Esophagus squamous epithelium (tissue), 5 donors: ENCODE data around the gene FZR1. TPM values are rescaled to one million over a fixed set of nuclear protein-coding genes. Genes with fewer than 3 reads are reported as not detected.
"Not testable (repeated sequence)": the region's sequence is repeated elsewhere in the genome, so short reads cannot be mapped to it uniquely, and the experiment has no call there.

Experiments used
- DNase-seq: peaks from one replicate; lab custom pipeline; 2025; lab: John Stamatoyannopoulos, UW
- H3K27ac ChIP-seq, 4 donors: fragments of 200-600 bp; sonication (generic); one replicate each; pipeline ENCODE4 v1.5.1; 2016 to 2019; ENCODE audit warnings: mild to moderate bottlenecking in 1 of 4
- H3K27me3 ChIP-seq, 4 donors: fragments of 200-600 bp; sonication (generic); 1 replicate in 3 of 4; 2 replicates in 1 of 4; pipeline versions ENCODE4 v1.5.1 to v1.6.0; 2017 to 2021; ENCODE audit warnings: antibody characterized with exemption in 1 of 4
- H3K36me3 ChIP-seq, 3 donors: fragments of 200-600 bp; sonication (generic); one replicate each; pipeline ENCODE4 v1.5.1; 2016 to 2019
- H3K4me1 ChIP-seq, 3 donors: fragments of 200-600 bp; sonication (generic); one replicate each; pipeline ENCODE4 v1.5.1; 2017 to 2019
- H3K4me3 ChIP-seq, 4 donors: fragments of 200-600 bp; sonication (generic); 1 replicate in 3 of 4; 2 replicates in 1 of 4; pipeline ENCODE4 v1.5.1; 2016 to 2019; ENCODE audit warnings: mild to moderate bottlenecking in 2 of 4, moderate library complexity in 1 of 4
- H3K9me3 ChIP-seq, 3 donors: fragments of 200-600 bp; sonication (generic); one replicate each; pipeline ENCODE4 v1.5.1; 2016 to 2019
- CTCF ChIP-seq, 6 experiments: fragments of 450-650 bp in 4 of 6; fragments of 200-600 bp in 2 of 6; sonication (generic) in 2 of 6; IDR thresholded peaks; one replicate each; pipeline ENCODE4 v1.5.1; 2016 to 2019; ENCODE audit warnings: antibody characterized with exemption in 6 of 6, mild to moderate bottlenecking in 4 of 6, moderate library complexity in 4 of 6
- POLR2A ChIP-seq, 4 donors: fragments of 450-650 bp; IDR thresholded peaks; one replicate each; pipeline ENCODE4 v1.6.1; 2017; ENCODE audit warnings: antibody characterized with exemption in 4 of 4, mild to moderate bottlenecking in 4 of 4, moderate library complexity in 3 of 4
- WGBS, 2 donors: methylation state at CpG; one replicate each; pipeline ENCODE4 v1.1.5; 2018; 5-methylcytosine and 5-hydroxymethylcytosine counted together
- intact Hi-C: fragments of 100-400 bp; cut with DNase I; formaldehyde crosslinking; loops from one replicate; pipeline ENCODE4 v1.15.0; 2022
- total RNA-seq, 4 donors: library from RNA; depleted of rRNA; stranded (reverse); fragments of >200 nt; gene quantifications; one replicate each; pipeline ENCODE4 v1.1.0, GENCODE V29; 2016
- donor health status: DM: yes; HTN: yes; CAD: no.

The FZR1 gene
- total RNA-seq, 4 donors from 2014 or later: 26.5 to 46.8 (median 27.2) TPM

- intact Hi-C loops: no loop called here
- H3K4me3 ChIP-seq: no peak overlapping the region
- H3K27me3 ChIP-seq: no peaks in the 10 kb centered on the region
- H3K36me3 ChIP-seq: peaks cover 60 to 84% (median 61%) of the 10 kb centered on the region in 3 donors
- TF ChIP-seq POLR2A (IDR thresholded peaks at IDR 0.05) (no peak), CTCF (IDR thresholded peaks at IDR 0.05) (no peak)
- H3K27ac ChIP-seq: no peak overlapping the region
- H3K4me1 ChIP-seq: no peaks in the 10 kb centered on the region
- WGBS, 2 donors: 90 to 100% methylated on average over 2 to 6 of the region's 14 CpGs
- no peaks in the 10 kb centered on the region for H3K9me3 ChIP-seq
- DNase-seq: no peak
Observed at GRCh38 chr19:3528080-3528479, 22.0 kb downstream of the FZR1 start.

- Histone ChIP-seq H3K27ac (no peak overlapping the region), H3K27me3 (no peaks in the 10 kb centered on the region), H3K9me3 (no peaks in the 10 kb centered on the region), H3K4me1 (no peaks in the 10 kb centered on the region), H3K36me3 (peaks cover 57 to 84% (median 61%) of the 10 kb centered on the region in 3 donors), H3K4me3 (no peak overlapping the region)
- 94 to 97% methylated on average over 20 of the region's 20 CpGs for WGBS, 2 donors
- TF ChIP-seq CTCF (IDR thresholded peaks at IDR 0.05) (no peak), POLR2A (IDR thresholded peaks at IDR 0.05) (no peak)
- DNase-seq: no peak
- intact Hi-C loops: no loop called here
Observed at GRCh38 chr19:3528539-3529211, 22.6 kb downstream of the FZR1 start.

GRCh38 chr19:3529299-3529698 lies 23.2 kb downstream of the FZR1 start:
- peaks cover 52 to 84% (median 62%) of the 10 kb centered on the region in 3 donors for H3K36me3 ChIP-seq
- H3K27me3 ChIP-seq, H3K4me3 ChIP-seq, H3K9me3 ChIP-seq, DNase-seq, H3K27ac ChIP-seq, H3K4me1 ChIP-seq, intact Hi-C loops: not testable (repeated sequence)
- 91 to 95% methylated on average over 7 of the region's 7 CpGs for WGBS, 2 donors

GRCh38 chr19:3530389-3530788 lies 24.3 kb downstream of the FZR1 start:
- no peak overlapping the region for H3K4me3 ChIP-seq
- intact Hi-C loops: no loop called here
- peaks cover 51 to 86% (median 62%) of the 10 kb centered on the region in 3 donors for H3K36me3 ChIP-seq
- TF ChIP-seq POLR2A (IDR thresholded peaks at IDR 0.05) (no peak), CTCF (IDR thresholded peaks at IDR 0.05) (no peak)
- H3K27me3 ChIP-seq: no peaks in the 10 kb centered on the region
- DNase-seq: no peak
- no peaks in the 10 kb centered on the region for H3K4me1 ChIP-seq
- no peaks in the 10 kb centered on the region for H3K9me3 ChIP-seq
- WGBS, 2 donors: 96% methylated on average over 12 of the region's 12 CpGs
- H3K27ac ChIP-seq: no peak overlapping the region

- H3K4me3 ChIP-seq: no peak overlapping the region
- DNase-seq: no peak
- H3K9me3 ChIP-seq: no peaks in the 10 kb centered on the region
- peaks cover 48 to 86% (median 59%) of the 10 kb centered on the region in 3 donors for H3K36me3 ChIP-seq
- H3K27ac ChIP-seq: no peak overlapping the region
- no peaks in the 10 kb centered on the region for H3K27me3 ChIP-seq
- intact Hi-C loops: no loop called here
- 83% methylated on average over 6 of the region's 29 CpGs; no CpG with 5 or more reads in 1 of the 2 donors for WGBS, 2 donors
- TF ChIP-seq CTCF (IDR thresholded peaks at IDR 0.05) (no peak), POLR2A (IDR thresholded peaks at IDR 0.05) (no peak)
- peaks cover 0 to 11% (median 0%) of the 10 kb centered on the region in 3 donors for H3K4me1 ChIP-seq
Observed at GRCh38 chr19:3531716-3532115, 25.6 kb downstream of the FZR1 start.
